Fibroblast of lung (primary cell): ENCODE data around the gene SLC6A16. TPM values are rescaled to one million over a fixed set of nuclear protein-coding genes. Genes with fewer than 3 reads are reported as not detected.

Experiments
- DNase-seq, 2 donors: peaks; one replicate each; pipeline versions ENCODE4 v3.0.0 to v3.0.0-alpha.2; 2010; ENCODE audit warnings: low read depth in 2 of 2
- H2AFZ ChIP-seq: 2 replicates; pipeline ENCODE4 v1.5.1; 2012; ENCODE audit warnings: low read length, control low read depth, inconsistent platforms
- H3K27ac ChIP-seq: 2 replicates; pipeline ENCODE4 v1.5.1; 2011; ENCODE audit warnings: low read length, control low read depth; ENCODE audit not compliant: insufficient read depth
- H3K27me3 ChIP-seq: 2 replicates; pipeline ENCODE4 v1.5.1; 2011; ENCODE audit warnings: mild to moderate bottlenecking, low read length; ENCODE audit not compliant: control insufficient read depth, insufficient read depth
- H3K36me3 ChIP-seq: 2 replicates; pipeline ENCODE4 v1.5.1; 2011; ENCODE audit warnings: low read length; ENCODE audit not compliant: control insufficient read depth, insufficient read depth
- H3K4me1 ChIP-seq: 2 replicates; pipeline ENCODE4 v1.5.1; 2011; ENCODE audit warnings: low read length; ENCODE audit not compliant: control insufficient read depth, insufficient read depth; ENCODE audit errors: extremely low read depth
- H3K4me2 ChIP-seq: 2 replicates; pipeline ENCODE4 v1.5.1; 2011; ENCODE audit warnings: low read length, control low read depth; ENCODE audit not compliant: insufficient read depth; ENCODE audit errors: extremely low read depth
- H3K4me3 ChIP-seq, 4 experiments: fragments of 200-600 bp in 1 of 4; sonication (generic) in 1 of 4; replicated peaks in 1 of 4; 2 replicates each; pipeline ENCODE4 v1.5.1; 2011 to 2016; ENCODE audit warnings: low read length in 4 of 4, low read depth in 3 of 4, mild to moderate bottlenecking in 3 of 4, control low read depth in 2 of 4, inconsistent platforms in 1 of 4, mixed read lengths in 1 of 4; ENCODE audit not compliant: insufficient read depth in 1 of 4; ENCODE audit errors: control extremely low read depth in 1 of 4
- H3K79me2 ChIP-seq: 2 replicates; pipeline ENCODE4 v1.5.1; 2012; ENCODE audit warnings: mild to moderate bottlenecking, low read length, inconsistent platforms; ENCODE audit not compliant: control insufficient read depth, insufficient read depth
- H3K9ac ChIP-seq: 2 replicates; pipeline ENCODE4 v1.5.1; 2011; ENCODE audit warnings: mild to moderate bottlenecking, low read length, control low read depth; ENCODE audit not compliant: insufficient read depth
- H3K9me3 ChIP-seq: 2 replicates; pipeline ENCODE4 v1.5.1; 2012; ENCODE audit warnings: low read depth, low read length; ENCODE audit not compliant: control insufficient read depth, insufficient read depth
- H4K20me1 ChIP-seq: 2 replicates; pipeline ENCODE4 v1.5.1; 2011; ENCODE audit warnings: low read length; ENCODE audit not compliant: control insufficient read depth, insufficient read depth; ENCODE audit errors: extremely low read depth
- EZH2 ChIP-seq: IDR thresholded peaks from 2 replicates; pipeline ENCODE4 v1.5.1; 2012; ENCODE audit warnings: low read length, control low read depth, mild to moderate bottlenecking; ENCODE audit errors: missing control alignments
- polyA plus RNA-seq, 2 donors: library from polyadenylated mRNA; depleted of rRNA in 1 of 2; stranded (reverse) in 1 of 2; unstranded in 1 of 2; fragments of >200 nt; gene quantifications; 2 replicates each; pipeline ENCODE4 v1.2.1, GENCODE V29; 2011 to 2012; ENCODE audit warnings: missing spikeins in 1 of 2
- total RNA-seq: library from RNA; depleted of rRNA; stranded (reverse); fragments of >200 nt; gene quantifications from 2 replicates; pipeline ENCODE4 v1.2.1, GENCODE V29; 2014
- TF ChIP-seq, protein P1 (sequence below), 2 donors: IDR thresholded peaks in 1 of 2; conservative IDR thresholded peaks in 1 of 2; 1 replicate in 1 of 2; 2 replicates in 1 of 2; pipeline ENCODE4 v1.5.1; 2011 to 2012; ENCODE audit warnings: low read length in 2 of 2, control low read depth in 1 of 2, inconsistent platforms in 1 of 2, low read depth in 1 of 2, mild to moderate bottlenecking in 1 of 2

Gene SLC6A16
- total and polyA plus RNA-seq, 2 donors (not counting 1 experiment from before 2014, with no cell fraction given) = under 0.01 to 0.62 TPM

DNA sequence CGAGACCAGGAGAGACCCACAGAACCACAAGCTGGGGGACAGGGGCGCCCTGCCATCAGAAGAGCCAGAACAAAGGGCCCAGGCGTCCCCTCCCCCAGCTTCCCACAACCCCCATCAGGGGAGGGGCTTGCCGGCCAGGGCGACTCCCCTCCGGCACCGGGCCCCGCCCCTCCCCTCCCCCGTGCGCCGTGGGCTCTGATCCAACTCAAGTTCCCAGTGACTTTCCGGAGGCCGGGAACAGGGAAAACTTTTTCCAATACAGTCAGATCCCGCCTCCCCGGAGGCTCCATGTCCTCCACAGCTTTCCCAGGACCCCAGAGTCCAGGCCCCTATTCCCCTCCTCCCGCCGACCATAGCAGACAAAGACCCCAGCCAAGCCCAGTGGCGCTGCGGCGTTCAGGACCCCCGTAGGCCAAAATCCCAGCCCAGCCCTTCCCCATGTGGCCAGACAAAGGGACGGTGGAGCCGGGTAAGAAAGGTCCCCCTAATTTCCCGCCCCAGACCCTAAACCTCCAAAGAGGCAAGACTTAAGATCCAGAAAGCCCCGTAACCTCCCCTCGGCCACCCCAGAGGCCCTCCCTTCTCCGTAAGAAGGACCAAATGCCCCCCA lies 36.6 kb upstream of the SLC6A16 start:
- H3K4me2 ChIP-seq = peak overlapping the region; percentile 88
- no peaks in the 10 kb centered on the region for H3K9me3 ChIP-seq
- H2AFZ ChIP-seq = peak overlapping the region; percentile 62
- peaks cover 3% of the 10 kb centered on the region for H3K79me2 ChIP-seq
- no peaks in the 10 kb centered on the region for H4K20me1 ChIP-seq
- H3K27ac ChIP-seq = peak overlapping the region; percentile 79
- peak overlapping the region; percentile 79 for H3K9ac ChIP-seq
- no peaks in the 10 kb centered on the region for H3K27me3 ChIP-seq
- peaks cover 10% of the 10 kb centered on the region for H3K36me3 ChIP-seq
- peak; percentile 82 to 90 for DNase-seq
- TF ChIP-seq, protein P1, sequence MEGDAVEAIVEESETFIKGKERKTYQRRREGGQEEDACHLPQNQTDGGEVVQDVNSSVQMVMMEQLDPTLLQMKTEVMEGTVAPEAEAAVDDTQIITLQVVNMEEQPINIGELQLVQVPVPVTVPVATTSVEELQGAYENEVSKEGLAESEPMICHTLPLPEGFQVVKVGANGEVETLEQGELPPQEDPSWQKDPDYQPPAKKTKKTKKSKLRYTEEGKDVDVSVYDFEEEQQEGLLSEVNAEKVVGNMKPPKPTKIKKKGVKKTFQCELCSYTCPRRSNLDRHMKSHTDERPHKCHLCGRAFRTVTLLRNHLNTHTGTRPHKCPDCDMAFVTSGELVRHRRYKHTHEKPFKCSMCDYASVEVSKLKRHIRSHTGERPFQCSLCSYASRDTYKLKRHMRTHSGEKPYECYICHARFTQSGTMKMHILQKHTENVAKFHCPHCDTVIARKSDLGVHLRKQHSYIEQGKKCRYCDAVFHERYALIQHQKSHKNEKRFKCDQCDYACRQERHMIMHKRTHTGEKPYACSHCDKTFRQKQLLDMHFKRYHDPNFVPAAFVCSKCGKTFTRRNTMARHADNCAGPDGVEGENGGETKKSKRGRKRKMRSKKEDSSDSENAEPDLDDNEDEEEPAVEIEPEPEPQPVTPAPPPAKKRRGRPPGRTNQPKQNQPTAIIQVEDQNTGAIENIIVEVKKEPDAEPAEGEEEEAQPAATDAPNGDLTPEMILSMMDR (conservative IDR thresholded peaks at IDR 0.05 in 1 of 2, IDR thresholded peaks at IDR 0.05 in 1 of 2; ENCODE audit: low read depth in 1 of 2, low read length in 2 of 2) = no peak
- H3K4me1 ChIP-seq = peaks cover 6% of the 10 kb centered on the region
- H3K4me3 ChIP-seq = peak overlapping the region; percentile 67 to 85 (median 82)

- H3K4me2 ChIP-seq = no peak overlapping the region
- H4K20me1 ChIP-seq = no peaks in the 10 kb centered on the region
- H3K4me3 ChIP-seq = peak overlapping the region in 1 of 4 experiments; percentile 84
- peaks cover 11% of the 10 kb centered on the region for H3K36me3 ChIP-seq
- H3K9me3 ChIP-seq = no peaks in the 10 kb centered on the region
- no peak for TF ChIP-seq EZH2
- TF ChIP-seq, protein P1 (conservative IDR thresholded peaks at IDR 0.05 in 1 of 2, IDR thresholded peaks at IDR 0.05 in 1 of 2; ENCODE audit: low read depth in 1 of 2, low read length in 2 of 2) = no peak
- H3K27me3 ChIP-seq = no peaks in the 10 kb centered on the region
- peaks cover 3% of the 10 kb centered on the region for H3K79me2 ChIP-seq
- no peak overlapping the region for H3K27ac ChIP-seq
- no peak overlapping the region for H2AFZ ChIP-seq
- no peak for DNase-seq
- no peak overlapping the region for H3K9ac ChIP-seq
- peaks cover 6% of the 10 kb centered on the region for H3K4me1 ChIP-seq
Measured at GRCh38 chr19:49359851-49360820, 35.1 kb upstream of the SLC6A16 start.

- no peaks in the 10 kb centered on the region for H3K27me3 ChIP-seq
- H3K4me1 ChIP-seq = no peaks in the 10 kb centered on the region
- H3K4me2 ChIP-seq = no peak overlapping the region
- peaks cover 13% of the 10 kb centered on the region for H3K36me3 ChIP-seq
- no peak overlapping the region for H3K4me3 ChIP-seq
- no peak overlapping the region for H3K27ac ChIP-seq
- H4K20me1 ChIP-seq = no peaks in the 10 kb centered on the region
- H3K9me3 ChIP-seq = no peaks in the 10 kb centered on the region
- H3K79me2 ChIP-seq = peaks cover 3% of the 10 kb centered on the region
- no peak overlapping the region for H2AFZ ChIP-seq
- no peak for DNase-seq
- TF ChIP-seq EZH2 = no peak
- H3K9ac ChIP-seq = no peak overlapping the region
Measured at GRCh38 chr19:49357186-49357585, 32.2 kb upstream of the SLC6A16 start.
